ENCODE results near the gene NUP133. TPM values are rescaled to one million over a fixed set of nuclear protein-coding genes. Genes with fewer than 3 reads are reported as not detected.

NUP133 gene
- total RNA-seq, 1 donor, result 35.1 TPM

GRCh38 chr1:229495782-229496181 is 12.4 kb downstream of the NUP133 start:
- Histone ChIP-seq H3K9me3 (ENCODE audit: low read depth, low read length) (no peaks in the 10 kb centered on the region), H3K27ac (ENCODE audit: low read depth, low read length) (no peak overlapping the region), H2AFZ (ENCODE audit: low read length) (no peak overlapping the region), H3K4me1 (ENCODE audit: insufficient read depth, low read length) (no peaks in the 10 kb centered on the region), H4K20me1 (ENCODE audit: insufficient read depth, low read length) (no peaks in the 10 kb centered on the region), H3K79me2 (ENCODE audit: insufficient read depth, low read length) (no peaks in the 10 kb centered on the region), H3K4me2 (ENCODE audit: insufficient read depth, low read length) (no peak overlapping the region), H3K36me3 (ENCODE audit: insufficient read depth, low read length) (peaks cover 56% of the 10 kb centered on the region), H3K4me3 (ENCODE audit: insufficient read depth, low read length) (no peak overlapping the region), H3K27me3 (ENCODE audit: insufficient read depth, low read length) (no peaks in the 10 kb centered on the region)
- peak; percentile 70 for DNase-seq (ENCODE audit: insufficient read length, low spot score, missing footprints)
- TF ChIP-seq, protein P1, sequence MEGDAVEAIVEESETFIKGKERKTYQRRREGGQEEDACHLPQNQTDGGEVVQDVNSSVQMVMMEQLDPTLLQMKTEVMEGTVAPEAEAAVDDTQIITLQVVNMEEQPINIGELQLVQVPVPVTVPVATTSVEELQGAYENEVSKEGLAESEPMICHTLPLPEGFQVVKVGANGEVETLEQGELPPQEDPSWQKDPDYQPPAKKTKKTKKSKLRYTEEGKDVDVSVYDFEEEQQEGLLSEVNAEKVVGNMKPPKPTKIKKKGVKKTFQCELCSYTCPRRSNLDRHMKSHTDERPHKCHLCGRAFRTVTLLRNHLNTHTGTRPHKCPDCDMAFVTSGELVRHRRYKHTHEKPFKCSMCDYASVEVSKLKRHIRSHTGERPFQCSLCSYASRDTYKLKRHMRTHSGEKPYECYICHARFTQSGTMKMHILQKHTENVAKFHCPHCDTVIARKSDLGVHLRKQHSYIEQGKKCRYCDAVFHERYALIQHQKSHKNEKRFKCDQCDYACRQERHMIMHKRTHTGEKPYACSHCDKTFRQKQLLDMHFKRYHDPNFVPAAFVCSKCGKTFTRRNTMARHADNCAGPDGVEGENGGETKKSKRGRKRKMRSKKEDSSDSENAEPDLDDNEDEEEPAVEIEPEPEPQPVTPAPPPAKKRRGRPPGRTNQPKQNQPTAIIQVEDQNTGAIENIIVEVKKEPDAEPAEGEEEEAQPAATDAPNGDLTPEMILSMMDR (IDR thresholded peaks at IDR 0.05; ENCODE audit: extremely low read depth, low read depth, low read length), result no peak

DNA sequence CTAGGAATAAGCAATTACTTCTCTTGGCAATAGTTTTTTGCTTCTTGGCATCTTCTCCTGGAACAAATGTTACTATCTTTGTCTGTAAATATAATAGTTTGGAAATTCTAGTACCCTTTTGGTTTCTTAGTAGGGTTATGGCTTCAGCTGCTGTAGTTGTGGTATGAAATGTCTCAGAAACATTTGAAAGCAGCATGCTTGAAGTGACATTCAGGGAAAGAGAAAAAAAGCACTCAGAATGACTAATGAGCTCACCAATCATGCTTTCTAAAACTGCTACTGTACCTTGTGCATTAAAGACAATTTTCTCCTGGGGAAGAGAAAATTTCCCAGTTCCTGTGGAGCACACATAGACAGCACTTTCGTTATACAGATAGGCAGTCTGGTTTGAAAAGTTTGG is 21.0 kb downstream of the NUP133 start:
- TF ChIP-seq, protein P1 (IDR thresholded peaks at IDR 0.05; ENCODE audit: extremely low read depth, low read depth, low read length), result no peak

GRCh38 chr1:229485318-229485717 is 22.8 kb downstream of the NUP133 start:
- Histone ChIP-seq H3K4me2 (ENCODE audit: insufficient read depth, low read length) (no peak overlapping the region), H4K20me1 (ENCODE audit: insufficient read depth, low read length) (no peaks in the 10 kb centered on the region), H3K36me3 (ENCODE audit: insufficient read depth, low read length) (peaks cover 49% of the 10 kb centered on the region), H2AFZ (ENCODE audit: low read length) (no peak overlapping the region), H3K27ac (ENCODE audit: low read depth, low read length) (no peak overlapping the region), H3K4me1 (ENCODE audit: insufficient read depth, low read length) (no peaks in the 10 kb centered on the region), H3K27me3 (ENCODE audit: insufficient read depth, low read length) (no peaks in the 10 kb centered on the region), H3K79me2 (ENCODE audit: insufficient read depth, low read length) (no peaks in the 10 kb centered on the region), H3K9me3 (ENCODE audit: low read depth, low read length) (no peaks in the 10 kb centered on the region), H3K4me3 (ENCODE audit: insufficient read depth, low read length) (no peak overlapping the region)
- no peak for DNase-seq (ENCODE audit: insufficient read length, low spot score, missing footprints)
- TF ChIP-seq, protein P1 (IDR thresholded peaks at IDR 0.05; ENCODE audit: extremely low read depth, low read depth, low read length), result no peak

More for the DNA sequence above, 21.0 kb downstream of the NUP133 start:
- H3K4me3 ChIP-seq (ENCODE audit: insufficient read depth, low read length), result no peak overlapping the region
- H3K27ac ChIP-seq (ENCODE audit: low read depth, low read length), result no peak overlapping the region
- H3K4me2 ChIP-seq (ENCODE audit: insufficient read depth, low read length), result no peak overlapping the region
- H3K9me3 ChIP-seq (ENCODE audit: low read depth, low read length), result no peaks in the 10 kb centered on the region
- no peaks in the 10 kb centered on the region for H4K20me1 ChIP-seq (ENCODE audit: insufficient read depth, low read length)
- no peak for DNase-seq (ENCODE audit: insufficient read length, low spot score, missing footprints)
- peaks cover 45% of the 10 kb centered on the region for H3K36me3 ChIP-seq (ENCODE audit: insufficient read depth, low read length)
- H2AFZ ChIP-seq (ENCODE audit: low read length), result no peak overlapping the region
- no peaks in the 10 kb centered on the region for H3K27me3 ChIP-seq (ENCODE audit: insufficient read depth, low read length)
- no peaks in the 10 kb centered on the region for H3K79me2 ChIP-seq (ENCODE audit: insufficient read depth, low read length)
- H3K4me1 ChIP-seq (ENCODE audit: insufficient read depth, low read length), result no peaks in the 10 kb centered on the region

- no peak for DNase-seq (ENCODE audit: insufficient read length, low spot score, missing footprints)
- no peaks in the 10 kb centered on the region for H3K9me3 ChIP-seq (ENCODE audit: low read depth, low read length)
- TF ChIP-seq, protein P1 (IDR thresholded peaks at IDR 0.05; ENCODE audit: extremely low read depth, low read depth, low read length), result no peak
- H4K20me1 ChIP-seq (ENCODE audit: insufficient read depth, low read length), result no peaks in the 10 kb centered on the region
- H3K4me2 ChIP-seq (ENCODE audit: insufficient read depth, low read length), result no peak overlapping the region
- no peaks in the 10 kb centered on the region for H3K27me3 ChIP-seq (ENCODE audit: insufficient read depth, low read length)
- no peak overlapping the region for H2AFZ ChIP-seq (ENCODE audit: low read length)
- no peaks in the 10 kb centered on the region for H3K4me1 ChIP-seq (ENCODE audit: insufficient read depth, low read length)
- no peak overlapping the region for H3K4me3 ChIP-seq (ENCODE audit: insufficient read depth, low read length)
- peaks cover 41% of the 10 kb centered on the region for H3K36me3 ChIP-seq (ENCODE audit: insufficient read depth, low read length)
- H3K27ac ChIP-seq (ENCODE audit: low read depth, low read length), result peak overlapping the region; percentile 3
- H3K79me2 ChIP-seq (ENCODE audit: insufficient read depth, low read length), result peaks cover 3% of the 10 kb centered on the region
Measured at GRCh38 chr1:229482511-229482910, 25.6 kb downstream of the NUP133 start.

All from osteoblast (primary cell).